ENCODE data around the gene SEZ6. TPM values are rescaled to one million over a fixed set of nuclear protein-coding genes. Genes with fewer than 3 reads are reported as not detected.

The SEZ6 gene
- total and polyA plus RNA-seq, 7 donors = 0.36 to 0.99 (median 0.54) TPM; not detected in 3

DNA sequence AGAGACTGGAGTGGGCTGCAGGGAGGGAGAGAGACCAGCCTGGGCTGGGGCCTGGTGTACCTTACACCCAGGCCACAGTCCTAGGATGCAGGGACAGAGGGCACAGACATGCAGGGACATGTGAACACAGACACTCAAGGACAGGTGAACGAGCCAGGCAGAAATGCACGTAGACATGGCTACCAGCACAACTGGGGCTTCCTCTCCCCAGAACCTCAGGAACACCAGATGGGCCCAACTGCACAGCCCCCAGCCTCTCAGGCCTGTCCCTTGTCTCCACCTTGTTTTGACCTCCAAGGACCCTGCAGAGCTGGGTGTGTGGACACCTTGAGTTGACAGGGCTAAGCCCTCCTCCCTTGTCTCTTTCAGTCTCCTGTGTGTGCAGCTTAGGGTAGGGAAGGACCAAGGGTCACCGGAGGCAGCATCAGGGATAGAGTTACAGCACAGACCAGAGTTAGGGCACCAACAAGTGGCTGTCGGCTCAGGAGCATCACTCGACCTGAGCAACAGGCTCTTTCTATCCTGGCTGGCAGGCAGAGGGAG lies 9.2 kb downstream of the SEZ6 start:
- Histone ChIP-seq H3K36me3 (no peaks in the 10 kb centered on the region), H3K27ac (no peak overlapping the region), H3K4me1 (no peaks in the 10 kb centered on the region), H3K9me3 (no peaks in the 10 kb centered on the region), H3K4me3 (no peak overlapping the region), H3K27me3 (no peaks in the 10 kb centered on the region)
- 52 to 60% methylated on average over 5 of the region's 5 CpGs for WGBS, 2 donors
- TF ChIP-seq EP300 (IDR thresholded peaks at IDR 0.05) (no peak), POLR2AphosphoS5 (IDR thresholded peaks at IDR 0.05) (no peak), POLR2A (IDR thresholded peaks at IDR 0.05) (no peak)
- TF ChIP-seq, protein P1, sequence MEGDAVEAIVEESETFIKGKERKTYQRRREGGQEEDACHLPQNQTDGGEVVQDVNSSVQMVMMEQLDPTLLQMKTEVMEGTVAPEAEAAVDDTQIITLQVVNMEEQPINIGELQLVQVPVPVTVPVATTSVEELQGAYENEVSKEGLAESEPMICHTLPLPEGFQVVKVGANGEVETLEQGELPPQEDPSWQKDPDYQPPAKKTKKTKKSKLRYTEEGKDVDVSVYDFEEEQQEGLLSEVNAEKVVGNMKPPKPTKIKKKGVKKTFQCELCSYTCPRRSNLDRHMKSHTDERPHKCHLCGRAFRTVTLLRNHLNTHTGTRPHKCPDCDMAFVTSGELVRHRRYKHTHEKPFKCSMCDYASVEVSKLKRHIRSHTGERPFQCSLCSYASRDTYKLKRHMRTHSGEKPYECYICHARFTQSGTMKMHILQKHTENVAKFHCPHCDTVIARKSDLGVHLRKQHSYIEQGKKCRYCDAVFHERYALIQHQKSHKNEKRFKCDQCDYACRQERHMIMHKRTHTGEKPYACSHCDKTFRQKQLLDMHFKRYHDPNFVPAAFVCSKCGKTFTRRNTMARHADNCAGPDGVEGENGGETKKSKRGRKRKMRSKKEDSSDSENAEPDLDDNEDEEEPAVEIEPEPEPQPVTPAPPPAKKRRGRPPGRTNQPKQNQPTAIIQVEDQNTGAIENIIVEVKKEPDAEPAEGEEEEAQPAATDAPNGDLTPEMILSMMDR (IDR thresholded peaks at IDR 0.05) = no peak
- no peak for DNase-seq
- intact Hi-C loops (cut with DNase I) = no loop called here

DNA sequence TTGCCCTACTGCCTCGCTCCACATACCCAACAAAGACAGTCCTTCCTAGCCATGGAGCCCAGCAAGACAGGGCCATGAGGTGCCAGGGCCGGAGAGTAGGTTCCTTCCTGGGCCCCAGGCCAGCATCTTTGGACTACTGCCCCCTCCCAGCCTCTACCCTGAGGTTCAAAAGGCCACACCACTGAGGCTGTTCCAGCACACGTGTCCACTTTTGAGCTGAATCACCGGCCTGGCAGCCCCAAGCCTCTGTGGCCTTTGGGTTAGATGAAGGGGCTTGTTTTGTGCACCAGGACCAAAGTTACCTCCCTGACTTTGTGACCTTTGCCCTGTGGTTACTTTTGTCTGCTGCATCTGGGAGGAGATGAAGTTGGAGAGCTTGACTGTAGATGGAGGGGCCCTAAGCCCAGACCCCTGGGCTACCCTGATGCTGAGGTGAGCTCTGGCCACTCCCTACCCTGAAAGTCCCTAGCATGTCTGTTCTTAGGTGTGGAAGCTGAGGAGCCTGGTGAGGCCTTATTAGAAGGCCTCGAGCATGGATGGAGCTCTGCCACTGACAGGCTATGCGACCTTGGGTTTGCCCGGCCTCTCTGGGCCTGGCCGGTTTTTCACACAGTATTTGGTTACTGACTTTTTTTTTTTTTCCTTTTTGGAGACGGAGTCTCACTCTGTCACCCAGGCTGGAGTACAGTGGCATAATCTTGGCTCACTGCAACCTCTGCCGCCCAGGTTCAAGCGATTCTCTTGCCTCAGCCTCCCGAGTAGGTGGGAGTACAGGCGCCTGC lies 12.0 kb downstream of the SEZ6 start:
- intact Hi-C loops (cut with DNase I) = no loop called here
- no peak for TF ChIP-seq POLR2A (IDR thresholded peaks at IDR 0.05)
- TF ChIP-seq EP300 (IDR thresholded peaks at IDR 0.05) = no peak
- no peak for TF ChIP-seq POLR2AphosphoS5 (IDR thresholded peaks at IDR 0.05)
- H3K9me3 ChIP-seq = no peaks in the 10 kb centered on the region
- no peak overlapping the region for H3K4me3 ChIP-seq
- DNase-seq = no peak
- no peak overlapping the region for H3K27ac ChIP-seq
- H3K27me3 ChIP-seq = no peaks in the 10 kb centered on the region
- no peaks in the 10 kb centered on the region for H3K36me3 ChIP-seq
- WGBS, 2 donors = 88 to 89% methylated on average over 13 of the region's 13 CpGs
- no peaks in the 10 kb centered on the region for H3K4me1 ChIP-seq

DNA sequence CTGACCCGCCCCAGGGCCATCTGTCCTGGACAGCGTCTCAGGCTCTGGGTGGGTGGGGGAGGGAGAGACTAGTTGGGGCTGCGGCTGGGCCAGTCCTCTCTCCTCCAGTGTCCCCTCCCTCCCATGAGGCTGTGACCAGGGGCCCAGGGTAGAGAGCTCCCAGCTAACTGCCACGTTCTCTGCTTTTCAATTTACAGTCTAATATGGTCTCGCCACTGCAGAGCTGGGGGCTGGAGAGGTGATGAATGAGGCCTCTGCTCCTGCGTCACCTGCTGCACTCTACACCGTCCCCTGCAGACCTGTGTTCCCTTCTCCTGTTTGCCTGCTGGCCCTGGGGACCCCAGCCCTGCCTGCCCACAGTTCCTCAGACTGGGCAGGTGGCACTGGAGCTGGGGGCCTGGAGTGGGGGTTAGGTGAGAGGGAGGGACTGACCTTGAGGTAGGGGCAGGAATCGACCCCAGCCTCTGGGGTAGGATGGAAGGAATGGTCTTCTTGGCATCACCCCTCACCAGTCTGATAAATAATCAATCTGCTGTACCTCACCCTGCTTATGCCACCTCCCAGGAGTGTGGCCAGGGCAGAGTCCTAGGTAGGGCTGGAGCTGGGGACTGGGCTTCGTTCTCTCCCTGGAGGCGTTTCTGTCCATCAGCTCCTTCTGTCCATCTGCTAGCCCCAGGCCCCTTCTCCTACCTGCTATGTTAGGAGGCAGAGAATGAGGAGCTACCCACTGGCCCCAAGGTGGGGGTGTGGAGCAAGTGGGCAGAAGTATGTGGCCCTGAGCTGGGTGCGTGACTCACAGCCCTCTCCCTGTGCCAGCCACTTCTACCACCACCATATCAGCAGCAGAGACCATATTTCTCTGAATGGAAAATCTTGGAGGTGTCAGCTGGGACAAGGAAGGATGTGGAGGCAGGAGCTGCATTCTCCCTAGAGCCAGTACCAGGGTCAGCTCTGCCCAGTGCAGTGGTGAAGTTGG lies 12.9 kb downstream of the SEZ6 start:
- Histone ChIP-seq H3K27ac (no peak overlapping the region), H3K4me3 (no peak overlapping the region), H3K4me1 (no peaks in the 10 kb centered on the region), H3K27me3 (no peaks in the 10 kb centered on the region), H3K9me3 (no peaks in the 10 kb centered on the region), H3K36me3 (no peaks in the 10 kb centered on the region)
- intact Hi-C loops (cut with DNase I) = no loop called here
- DNase-seq = no peak
- WGBS, 2 donors = 65 to 79% methylated on average over 11 of the region's 11 CpGs
- TF ChIP-seq, protein P1 (IDR thresholded peaks at IDR 0.05) = no peak
- TF ChIP-seq POLR2A (IDR thresholded peaks at IDR 0.05) (no peak), POLR2AphosphoS5 (IDR thresholded peaks at IDR 0.05) (no peak), EP300 (IDR thresholded peaks at IDR 0.05) (no peak)

DNA sequence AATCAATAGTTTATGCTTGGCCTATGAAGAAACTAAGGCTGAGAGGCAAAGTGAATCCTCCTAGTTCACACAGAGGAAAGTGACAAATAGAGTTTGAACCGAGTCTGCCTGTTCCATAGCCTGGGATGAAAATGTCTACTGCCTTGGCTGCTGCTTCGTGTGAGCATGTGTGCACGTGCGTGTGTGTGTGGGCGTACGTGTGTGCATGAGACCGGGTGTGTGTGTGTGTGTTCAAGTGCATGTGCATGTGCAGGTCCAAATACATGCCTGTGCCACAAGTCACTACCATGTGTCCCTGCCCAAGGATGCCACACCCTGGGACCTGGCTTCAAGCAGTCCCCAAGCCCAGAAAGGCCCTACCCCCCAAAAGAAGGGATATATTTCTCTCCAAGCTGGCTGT lies 13.6 kb downstream of the SEZ6 start:
- H3K27ac ChIP-seq = no peak overlapping the region
- no peak overlapping the region for H3K4me3 ChIP-seq
- no peaks in the 10 kb centered on the region for H3K36me3 ChIP-seq
- DNase-seq = no peak
- TF ChIP-seq EP300 (IDR thresholded peaks at IDR 0.05) (no peak), POLR2A (IDR thresholded peaks at IDR 0.05) (no peak), POLR2AphosphoS5 (IDR thresholded peaks at IDR 0.05) (no peak)
- TF ChIP-seq, protein P1 (IDR thresholded peaks at IDR 0.05) = no peak
- no peaks in the 10 kb centered on the region for H3K27me3 ChIP-seq
- 73 to 80% methylated on average over 7 of the region's 7 CpGs for WGBS, 2 donors
- H3K4me1 ChIP-seq = no peaks in the 10 kb centered on the region
- intact Hi-C loops (cut with DNase I) = no loop called here
- H3K9me3 ChIP-seq = no peaks in the 10 kb centered on the region

DNA sequence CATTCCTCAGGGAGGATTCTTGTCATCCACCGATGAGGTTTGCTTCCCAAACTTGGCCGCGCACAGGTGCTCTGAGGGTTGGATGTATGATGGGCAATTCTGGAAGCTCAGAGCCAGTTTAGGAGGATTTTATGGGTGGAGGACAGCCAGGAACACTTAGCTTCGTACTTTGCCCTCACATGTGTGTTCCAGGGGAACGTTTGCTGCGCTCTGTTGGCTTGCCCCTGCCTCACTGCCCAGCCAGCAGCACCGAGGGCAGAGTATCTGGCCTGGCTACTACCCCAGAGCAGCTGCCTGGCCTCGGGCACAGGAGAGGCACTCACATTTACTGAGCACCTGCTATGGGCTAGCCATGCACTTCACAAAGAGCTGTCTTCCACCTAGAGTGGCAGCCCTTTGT lies 14.1 kb downstream of the SEZ6 start:
- Histone ChIP-seq H3K27me3 (peaks cover 0 to under 1% (median 0%) of the 10 kb centered on the region in 3 donors), H3K36me3 (no peaks in the 10 kb centered on the region), H3K9me3 (no peaks in the 10 kb centered on the region), H3K27ac (no peak overlapping the region), H3K4me3 (no peak overlapping the region), H3K4me1 (no peaks in the 10 kb centered on the region)
- intact Hi-C loops (cut with DNase I) = no loop called here
- 13 to 65% methylated on average over 8 of the region's 8 CpGs for WGBS, 2 donors
- TF ChIP-seq, protein P1 (IDR thresholded peaks at IDR 0.05) = no peak
- no peak for TF ChIP-seq EP300 (IDR thresholded peaks at IDR 0.05)
- no peak for TF ChIP-seq POLR2AphosphoS5 (IDR thresholded peaks at IDR 0.05)
- TF ChIP-seq POLR2A (IDR thresholded peaks at IDR 0.05) = no peak
- no peak for DNase-seq
